SK-N-MC (cell line): ENCODE data around the gene ESYT2.
"Not testable (repeated sequence)": the region's sequence is repeated elsewhere in the genome, so short reads cannot be mapped to it uniquely, and the experiment has no call there.

Source experiments
- DNase-seq: peaks from one replicate; pipeline ENCODE4 v3.0.0-alpha.2; 2011; ENCODE audit warnings: low read depth, low spot score
- H3K27ac ChIP-seq: fragments of 200-600 bp; sonication (generic); 2 replicates; pipeline ENCODE4 v1.5.1; 2016; ENCODE audit warnings: mixed run types
- H3K36me3 ChIP-seq: fragments of 200-600 bp; sonication (generic); 2 replicates; pipeline ENCODE4 v1.6.1; 2017; ENCODE audit warnings: antibody characterized with exemption, low read length, mixed read lengths; ENCODE audit not compliant: insufficient read depth
- H3K4me3 ChIP-seq: fragments of 200-600 bp; sonication (generic); 2 replicates; pipeline ENCODE4 v1.5.1; 2016
- H3K9ac ChIP-seq: fragments of 200-600 bp; sonication (generic); 2 replicates; pipeline ENCODE4 v1.8.0; 2017; ENCODE audit warnings: mixed run types, mixed read lengths; ENCODE audit not compliant: insufficient read length
- H3K9me3 ChIP-seq: fragments of 200-600 bp; sonication (generic); 2 replicates; pipeline ENCODE4 v1.6.1; 2017; ENCODE audit warnings: low read depth, mild to moderate bottlenecking, antibody characterized with exemption, low read length, moderate library complexity, mixed read lengths
- EZH2 ChIP-seq: fragments of 200-600 bp; sonication (generic); IDR thresholded peaks from one replicate; pipeline ENCODE4 v1.6.1; 2017; ENCODE audit warnings: antibody characterized with exemption
- FOXP2 ChIP-seq: optimal IDR thresholded peaks from 2 replicates; pipeline ENCODE3; 2011; ENCODE audit warnings: mild to moderate bottlenecking, moderate library complexity; ENCODE audit not compliant: insufficient read depth; ENCODE audit errors: extremely low read length, control extremely low read depth
- POLR2AphosphoS5 ChIP-seq: IDR thresholded peaks from 2 replicates; pipeline ENCODE4 v1.6.1; 2012; ENCODE audit warnings: mild to moderate bottlenecking, low read depth, low read length, borderline replicate concordance

ESYT2 gene

DNA sequence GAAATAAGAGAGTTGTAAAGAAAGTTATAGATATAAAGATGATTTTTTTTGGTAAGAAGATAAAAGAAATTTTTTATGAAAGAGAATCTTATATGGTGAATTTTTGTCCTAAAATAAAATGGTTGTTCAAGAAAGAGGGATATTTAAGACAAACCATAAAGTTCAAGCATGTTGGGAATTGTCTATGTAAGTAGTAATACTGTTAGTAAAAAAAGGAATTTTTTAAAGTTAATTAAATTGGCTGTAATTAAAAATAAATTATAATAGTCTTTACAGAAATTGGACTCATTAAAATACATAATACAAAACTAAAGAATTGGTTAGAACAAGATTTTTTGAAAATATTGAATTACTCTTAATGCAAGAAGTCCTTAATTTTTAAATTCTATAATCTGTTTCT is 17.0 kb upstream of the ESYT2 start:
- no peak overlapping the region for H3K27ac ChIP-seq
- no peak for TF ChIP-seq EZH2
- TF ChIP-seq FOXP2, result no peak
- no peak for TF ChIP-seq POLR2AphosphoS5

DNA sequence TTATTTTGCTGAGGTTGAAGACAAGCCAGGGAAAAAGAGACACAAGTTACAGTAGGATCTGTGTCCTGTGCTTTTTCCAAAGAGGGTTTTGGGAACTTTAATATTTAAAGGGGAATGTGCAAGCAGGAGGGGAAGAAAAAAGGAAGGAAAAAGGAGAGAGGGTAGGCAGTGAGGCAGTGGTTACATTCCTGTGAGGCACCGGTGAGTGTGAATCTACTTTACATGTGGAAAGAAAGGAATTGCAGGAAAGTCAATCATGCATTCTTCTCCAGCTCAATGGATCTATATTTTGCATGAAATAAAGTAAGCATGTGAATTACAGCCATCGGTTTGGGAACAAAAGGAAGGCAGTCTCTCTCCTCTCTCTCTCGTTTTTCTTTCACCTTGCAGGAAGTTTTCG is 14.5 kb upstream of the ESYT2 start:
- TF ChIP-seq POLR2AphosphoS5, result no peak
- no peak for TF ChIP-seq FOXP2
- no peak for DNase-seq
- no peak overlapping the region for H3K27ac ChIP-seq
- H3K4me3 ChIP-seq, result no peak overlapping the region
- no peaks in the 10 kb centered on the region; the same call in 1 of the 2 replicates for H3K9me3 ChIP-seq
- no peaks in the 10 kb centered on the region for H3K36me3 ChIP-seq
- no peak overlapping the region for H3K9ac ChIP-seq

More for the DNA sequence above, 17.0 kb upstream of the ESYT2 start:
- Histone ChIP-seq H3K36me3 (no peaks in the 10 kb centered on the region), H3K4me3 (no peak overlapping the region), H3K9ac (no peak overlapping the region), H3K9me3 (no peaks in the 10 kb centered on the region; the same call in 1 of the 2 replicates)
- no peak for DNase-seq

DNA sequence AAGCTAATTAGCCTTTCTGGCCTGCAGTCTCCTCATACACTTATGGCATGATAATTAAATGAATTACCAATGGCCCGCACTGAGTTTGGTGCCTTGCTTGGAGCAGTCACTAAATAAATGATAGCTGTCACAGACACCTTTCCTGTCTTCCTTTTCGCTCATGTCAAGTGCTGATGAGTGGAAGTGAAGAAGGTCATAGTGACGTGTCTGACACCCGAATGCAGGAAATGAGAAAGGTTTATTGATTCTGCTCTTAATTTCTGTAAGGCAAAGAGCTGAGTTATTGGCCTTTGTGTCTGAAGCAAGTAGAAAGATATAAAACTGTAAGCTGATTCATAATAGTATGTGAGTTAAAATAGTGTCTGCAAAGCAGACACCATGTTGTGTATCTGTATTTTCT is 13.2 kb upstream of the ESYT2 start:
- Histone ChIP-seq H3K27ac (no peak overlapping the region), H3K9ac (no peak overlapping the region), H3K36me3 (no peaks in the 10 kb centered on the region), H3K4me3 (no peak overlapping the region), H3K9me3 (no peaks in the 10 kb centered on the region; the same call in 1 of the 2 replicates)
- no peak for DNase-seq
- TF ChIP-seq POLR2AphosphoS5, result no peak
- no peak for TF ChIP-seq EZH2
- no peak for TF ChIP-seq FOXP2

DNA sequence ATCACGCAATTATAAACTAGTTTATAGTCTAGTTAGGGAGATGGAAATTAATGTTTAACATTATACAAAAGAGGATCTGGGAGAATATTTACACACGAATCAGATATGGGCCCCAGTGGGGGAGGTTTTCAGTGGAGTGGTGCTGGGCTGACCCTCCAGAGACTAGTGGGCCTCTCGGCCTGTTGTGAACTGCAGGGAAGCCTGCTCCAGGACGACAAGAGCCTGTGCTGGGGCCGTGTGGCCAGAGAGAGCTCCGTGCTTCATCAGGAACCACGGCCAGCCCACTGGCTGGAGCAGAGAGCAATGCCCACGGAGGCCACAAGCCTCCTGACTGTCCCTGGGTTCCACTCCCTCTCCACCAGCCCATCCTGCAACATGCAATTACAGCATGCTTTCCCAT is 11.3 kb upstream of the ESYT2 start:
- H3K9ac ChIP-seq, result no peak overlapping the region
- TF ChIP-seq FOXP2, result no peak
- TF ChIP-seq EZH2, result no peak
- no peak for TF ChIP-seq POLR2AphosphoS5
- no peak overlapping the region for H3K27ac ChIP-seq
- no peak for DNase-seq
- no peaks in the 10 kb centered on the region; the same call in 1 of the 2 replicates for H3K9me3 ChIP-seq
- no peak overlapping the region for H3K4me3 ChIP-seq
- no peaks in the 10 kb centered on the region for H3K36me3 ChIP-seq

DNA sequence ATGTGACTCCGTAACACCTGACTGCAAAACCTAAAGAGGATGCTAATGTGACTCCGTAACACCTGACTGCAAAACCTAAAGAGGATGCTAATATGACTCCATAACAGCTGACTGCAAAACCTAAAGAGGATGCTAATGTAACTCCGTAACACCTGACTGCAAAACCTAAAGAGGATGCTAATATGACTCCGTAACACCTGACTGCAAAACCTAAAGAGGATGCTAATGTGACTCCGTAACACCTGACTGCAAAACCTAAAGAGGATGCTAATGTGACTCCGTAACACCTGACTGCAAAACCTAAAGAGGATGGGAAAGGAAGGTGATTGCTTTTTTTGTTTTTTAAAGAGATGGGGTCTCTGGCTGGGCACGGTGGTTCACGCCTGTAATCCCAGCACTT is 9.9 kb upstream of the ESYT2 start:
- DNase-seq, H3K36me3 ChIP-seq: not testable (repeated sequence)

DNA sequence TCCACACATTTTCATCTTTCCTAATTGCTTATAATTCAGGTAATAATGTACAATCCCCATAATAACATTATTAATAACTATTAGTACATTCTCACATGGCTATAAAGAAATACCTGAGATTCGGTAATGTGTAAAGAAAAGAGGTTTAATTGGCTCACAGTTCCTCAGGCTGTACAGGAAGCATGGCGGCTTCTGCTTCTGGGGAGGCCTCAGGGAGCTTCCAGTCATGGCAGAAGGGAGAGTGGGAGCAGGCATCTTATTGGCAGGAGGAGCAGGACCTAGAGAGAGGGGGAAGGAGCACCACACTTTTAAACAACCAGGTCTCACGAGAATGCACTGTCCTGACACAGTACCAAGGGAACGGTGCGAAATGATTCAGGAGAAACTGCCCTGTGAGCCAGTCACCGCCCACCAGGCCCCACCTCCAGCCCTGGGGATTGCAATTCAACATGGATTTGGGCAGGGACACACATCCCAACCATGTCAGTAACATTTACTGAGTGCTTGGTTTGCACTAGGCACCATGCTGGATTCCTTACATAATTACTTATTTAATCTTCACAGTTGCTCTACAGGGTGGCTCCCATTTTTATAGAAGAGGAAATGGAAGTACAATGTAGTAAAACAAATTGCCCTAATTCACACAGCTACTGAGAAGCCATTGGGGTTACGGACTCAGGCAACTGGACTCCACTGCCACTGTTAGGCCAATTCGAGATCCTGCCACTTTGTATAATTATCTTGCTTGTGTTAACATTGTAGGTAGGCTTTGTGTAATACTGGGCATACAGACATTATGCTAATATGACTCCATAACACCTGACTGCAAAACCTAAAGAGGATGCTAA is 8.7 kb upstream of the ESYT2 start:
- no peak for TF ChIP-seq FOXP2
- TF ChIP-seq EZH2, result no peak
- no peak for TF ChIP-seq POLR2AphosphoS5
- H3K27ac ChIP-seq, result no peak overlapping the region
- DNase-seq, result no peak

More for the DNA sequence above, 9.9 kb upstream of the ESYT2 start:
- H3K9me3 ChIP-seq, H3K9ac ChIP-seq, H3K4me3 ChIP-seq, H3K27ac ChIP-seq: not testable (repeated sequence)

DNA sequence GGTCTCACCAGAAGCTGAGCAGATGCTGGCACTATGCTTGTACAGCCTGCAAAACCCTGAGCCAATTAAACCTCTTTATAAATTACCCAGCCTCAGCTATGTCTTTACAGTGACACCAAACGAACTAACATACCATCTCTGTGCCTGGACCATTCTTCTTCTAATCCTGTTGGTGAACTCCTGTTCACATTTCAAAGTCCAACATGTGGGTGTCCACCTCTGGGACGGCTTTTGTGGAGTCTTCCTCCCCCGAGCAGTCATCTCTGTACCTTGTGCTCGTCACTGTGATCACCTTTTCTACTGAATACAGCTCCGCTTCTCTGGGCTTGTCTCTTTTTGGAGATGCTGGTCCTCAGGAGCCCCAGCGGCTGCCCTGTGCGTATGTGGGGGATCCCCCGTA is 7.4 kb upstream of the ESYT2 start:
- no peak for TF ChIP-seq FOXP2
- no peak for TF ChIP-seq POLR2AphosphoS5
- TF ChIP-seq EZH2, result no peak
- H3K9ac ChIP-seq, result no peak overlapping the region
- no peaks in the 10 kb centered on the region for H3K9me3 ChIP-seq
- H3K4me3 ChIP-seq, result no peak overlapping the region
- H3K36me3 ChIP-seq, result no peaks in the 10 kb centered on the region
- H3K27ac ChIP-seq, result no peak overlapping the region
- DNase-seq, result no peak

More for the DNA sequence above, 8.7 kb upstream of the ESYT2 start:
- Histone ChIP-seq H3K9ac (no peak overlapping the region), H3K4me3 (no peak overlapping the region), H3K9me3 (no peaks in the 10 kb centered on the region), H3K36me3 (no peaks in the 10 kb centered on the region)

DNA sequence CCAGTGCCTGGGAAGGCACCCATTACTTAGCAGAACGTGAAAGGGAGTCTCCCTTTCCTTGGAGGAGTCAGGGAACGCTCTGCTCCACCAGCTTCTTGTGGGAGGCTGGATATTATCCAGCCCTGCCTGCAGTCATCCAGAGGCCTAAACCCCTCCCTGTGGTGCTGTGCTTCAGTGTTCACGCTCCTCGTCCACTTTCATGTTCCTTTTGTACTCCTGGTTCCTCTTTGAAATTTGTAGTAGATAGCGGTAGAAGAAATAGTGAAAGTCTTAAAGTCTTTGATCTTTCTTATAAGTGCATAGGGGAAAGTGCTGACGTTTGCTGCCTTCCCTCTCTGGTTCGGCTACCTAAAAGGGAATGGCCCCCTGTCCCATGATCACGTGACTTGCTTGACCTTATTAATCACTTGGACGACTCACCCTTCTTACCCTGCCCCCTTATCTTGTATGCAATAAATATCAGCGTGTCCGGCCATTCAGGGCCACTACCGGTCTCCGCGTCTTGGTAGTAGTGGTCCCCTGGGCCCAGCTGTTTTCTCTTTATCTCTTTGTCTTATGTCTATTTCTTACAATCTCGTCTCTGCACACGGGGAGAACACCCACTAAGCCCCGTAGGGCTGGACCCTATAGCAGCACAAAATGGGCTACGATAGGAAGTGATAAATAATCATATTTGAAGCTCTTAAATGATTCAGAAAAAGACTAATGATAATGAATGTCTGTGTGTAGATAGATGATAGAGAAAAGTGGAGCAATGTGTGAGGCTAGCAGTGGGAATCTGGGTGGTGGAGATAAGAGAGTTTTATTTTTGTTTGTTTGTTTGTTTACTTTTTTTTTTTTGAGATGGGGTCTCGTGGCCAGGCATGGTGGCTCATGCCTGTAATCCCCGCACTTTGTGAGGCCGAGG is 5.8 kb upstream of the ESYT2 start:
- H3K36me3 ChIP-seq, result no peaks in the 10 kb centered on the region
- no peak overlapping the region for H3K27ac ChIP-seq
- TF ChIP-seq EZH2 (no peak), FOXP2 (no peak)
- DNase-seq, result no peak
- no peaks in the 10 kb centered on the region for H3K9me3 ChIP-seq
- H3K9ac ChIP-seq, result no peak overlapping the region
- no peak overlapping the region for H3K4me3 ChIP-seq

DNA sequence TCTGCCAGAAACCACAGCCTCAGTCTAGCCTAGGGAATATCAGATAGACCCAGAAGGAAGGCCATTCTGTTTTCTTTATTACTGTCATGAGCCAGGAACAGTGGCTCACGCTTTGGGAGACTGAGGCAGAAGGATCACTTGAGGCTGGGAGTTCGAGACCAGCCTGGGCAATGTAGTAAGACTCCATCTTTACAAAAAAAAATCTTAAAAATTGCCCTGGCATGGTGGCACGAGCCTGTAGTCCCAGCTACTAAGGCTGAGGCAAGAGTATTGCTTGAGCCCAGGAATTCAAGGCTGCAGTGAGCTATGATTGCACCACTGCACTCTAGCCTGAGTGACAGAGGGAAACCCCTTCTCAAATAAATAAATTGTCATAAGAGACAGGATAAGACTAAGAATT is 3.7 kb upstream of the ESYT2 start:
- no peak for DNase-seq
- Histone ChIP-seq H3K27ac (no peak overlapping the region), H3K9ac (no peak overlapping the region), H3K36me3 (no peaks in the 10 kb centered on the region), H3K9me3 (no peaks in the 10 kb centered on the region), H3K4me3 (no peak overlapping the region)
- TF ChIP-seq FOXP2 (no peak), POLR2AphosphoS5 (no peak), EZH2 (no peak)
